ENCODE data around the gene PLXNA1. TPM values are rescaled to one million over a fixed set of nuclear protein-coding genes. Genes with fewer than 3 reads are reported as not detected.

The PLXNA1 gene
- total and polyA plus RNA-seq, 2 experiments from 2014 or later: 11.0 to 73.5 TPM

DNA sequence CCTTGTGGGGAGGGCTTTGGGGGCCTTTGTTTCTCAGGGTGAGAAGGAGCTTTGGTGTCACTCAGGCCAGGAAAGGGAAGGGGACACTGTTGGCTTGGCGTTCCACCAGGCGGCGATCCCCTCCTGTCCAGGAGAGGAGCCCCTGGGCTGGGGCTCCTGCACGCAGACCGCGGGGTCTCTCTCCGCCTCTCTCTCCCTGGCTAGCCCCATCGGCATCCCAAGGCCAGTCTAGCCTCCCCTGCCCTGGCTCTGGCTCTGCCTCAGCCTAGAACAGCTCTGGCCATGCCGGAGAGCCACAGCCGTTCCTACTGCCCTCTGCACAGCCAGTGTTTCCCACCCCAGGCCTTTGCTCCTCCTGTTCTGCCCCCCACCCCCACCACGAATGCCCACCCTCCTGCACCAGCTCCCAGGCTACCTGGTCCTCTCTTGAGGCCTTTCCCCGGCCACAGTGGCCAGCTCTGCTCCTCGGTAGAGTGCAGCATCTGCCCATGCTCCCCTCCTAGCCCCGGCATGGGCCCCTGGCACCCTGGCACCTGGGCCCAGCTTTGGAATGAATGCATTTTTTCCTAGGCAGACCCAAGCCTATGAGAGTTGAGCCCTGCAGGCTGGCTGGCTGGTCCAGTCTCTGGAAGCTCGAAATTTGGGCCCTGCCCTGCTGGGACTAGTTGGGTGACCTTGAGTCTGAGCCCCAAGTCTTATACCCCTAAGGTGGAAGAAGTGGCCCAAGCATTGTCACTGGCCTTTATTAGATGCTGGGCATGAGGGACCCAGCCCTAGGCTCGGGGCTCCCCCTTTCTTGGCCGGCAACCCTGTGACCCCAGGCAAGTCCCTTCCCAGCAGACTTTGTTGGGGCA is 2.4 kb downstream of the PLXNA1 start:
- Histone ChIP-seq H3K4me1 (ENCODE audit: insufficient read depth) (peaks cover 4% of the 10 kb centered on the region), H3K27me3 (ENCODE audit: insufficient read depth) (0 out of 2 replicates have a peak, but pooled peaks cover 10% of the 10 kb centered on the region), H3K27ac (ENCODE audit: low read depth) (no peak overlapping the region), H2AFZ (no peak overlapping the region), H3F3A (replicated peaks; ENCODE audit: low read depth) (no peaks in the 10 kb centered on the region), H3K79me2 (replicated peaks; ENCODE audit: insufficient read depth) (peaks cover 43% of the 10 kb centered on the region), H3K4me2 (peak overlapping the region; percentile 84; the same call in 1 of the 2 replicates), H3K9me2 (ENCODE audit: insufficient read depth) (no peaks in the 10 kb centered on the region), H3K4me3 (peak overlapping the region; percentile 72; the same call in 1 of the 2 replicates), H4K20me1 (replicated peaks; ENCODE audit: insufficient read depth) (peaks cover 3% of the 10 kb centered on the region), H3K36me3 (ENCODE audit: insufficient read depth) (no peaks in the 10 kb centered on the region)
- Mint-ChIP-seq H3K27me3 (ENCODE audit: insufficient read depth, low read depth, poor library complexity) (peaks cover 18% of the 10 kb centered on the region), H3K4me3 (peak overlapping the region; percentile 63; the same call in 2 of the 3 replicates), H3K36me3 (ENCODE audit: low read depth) (peaks cover 6% of the 10 kb centered on the region), H3K9me3 (no peaks in the 10 kb centered on the region), H3K27ac (no peak overlapping the region; the same call in 1 of the 2 replicates), H3K4me1 (peaks cover 6% of the 10 kb centered on the region)
- no peak for DNase-seq (ENCODE audit: low spot score)
- ATAC-seq: peak; percentile 3
- TF ChIP-seq EZH2phosphoT487 (IDR thresholded peaks at IDR 0.05; ENCODE audit: unreplicated experiment): no peak
- TF ChIP-seq, protein P1, sequence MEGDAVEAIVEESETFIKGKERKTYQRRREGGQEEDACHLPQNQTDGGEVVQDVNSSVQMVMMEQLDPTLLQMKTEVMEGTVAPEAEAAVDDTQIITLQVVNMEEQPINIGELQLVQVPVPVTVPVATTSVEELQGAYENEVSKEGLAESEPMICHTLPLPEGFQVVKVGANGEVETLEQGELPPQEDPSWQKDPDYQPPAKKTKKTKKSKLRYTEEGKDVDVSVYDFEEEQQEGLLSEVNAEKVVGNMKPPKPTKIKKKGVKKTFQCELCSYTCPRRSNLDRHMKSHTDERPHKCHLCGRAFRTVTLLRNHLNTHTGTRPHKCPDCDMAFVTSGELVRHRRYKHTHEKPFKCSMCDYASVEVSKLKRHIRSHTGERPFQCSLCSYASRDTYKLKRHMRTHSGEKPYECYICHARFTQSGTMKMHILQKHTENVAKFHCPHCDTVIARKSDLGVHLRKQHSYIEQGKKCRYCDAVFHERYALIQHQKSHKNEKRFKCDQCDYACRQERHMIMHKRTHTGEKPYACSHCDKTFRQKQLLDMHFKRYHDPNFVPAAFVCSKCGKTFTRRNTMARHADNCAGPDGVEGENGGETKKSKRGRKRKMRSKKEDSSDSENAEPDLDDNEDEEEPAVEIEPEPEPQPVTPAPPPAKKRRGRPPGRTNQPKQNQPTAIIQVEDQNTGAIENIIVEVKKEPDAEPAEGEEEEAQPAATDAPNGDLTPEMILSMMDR (conservative IDR thresholded peaks at IDR 0.05; ENCODE audit: low read depth in 2 of 2): peak in 1 of 2 experiments; percentile 32; a peak in 1 of 4 replicates

DNA sequence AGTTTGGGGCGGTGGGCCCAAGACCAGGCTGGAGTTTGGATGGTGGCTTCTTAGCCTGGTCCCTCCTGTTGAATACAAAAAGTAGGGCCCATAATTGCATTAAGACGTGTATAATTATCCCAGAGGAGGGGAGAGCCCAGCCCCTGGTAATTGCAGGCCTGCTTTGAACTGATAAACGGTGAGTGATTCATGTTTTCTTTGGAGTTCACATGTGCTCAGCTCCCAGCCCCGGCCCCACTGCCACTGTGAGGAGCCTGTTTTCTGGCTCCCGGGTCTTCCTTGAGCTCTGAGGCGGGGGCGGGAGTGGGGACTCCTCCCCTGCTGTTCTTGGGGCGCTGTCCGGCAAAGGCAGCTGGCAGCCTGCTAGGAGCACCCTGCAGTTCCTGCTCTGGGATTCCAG is 3.1 kb downstream of the PLXNA1 start:
- Mint-ChIP-seq H3K4me3 (no peak overlapping the region), H3K36me3 (ENCODE audit: low read depth) (peaks cover 6% of the 10 kb centered on the region), H3K27me3 (ENCODE audit: insufficient read depth, low read depth, poor library complexity) (peaks cover 20% of the 10 kb centered on the region), H3K9me3 (no peaks in the 10 kb centered on the region), H3K4me1 (peaks cover 6% of the 10 kb centered on the region), H3K27ac (no peak overlapping the region)
- 0 out of 2 replicates have a peak, but pooled peaks cover 10% of the 10 kb centered on the region for H3K27me3 ChIP-seq (ENCODE audit: insufficient read depth)
- peaks cover 43% of the 10 kb centered on the region for H3K79me2 ChIP-seq (replicated peaks; ENCODE audit: insufficient read depth)
- ATAC-seq (no peak), DNase-seq (ENCODE audit: low spot score) (no peak)
- no peaks in the 10 kb centered on the region for H3K36me3 ChIP-seq (ENCODE audit: insufficient read depth)
- no peak overlapping the region for H3K27ac ChIP-seq (ENCODE audit: low read depth)
- no peak overlapping the region for H3K4me3 ChIP-seq
- no peaks in the 10 kb centered on the region for H3K9me2 ChIP-seq (ENCODE audit: insufficient read depth)
- H2AFZ ChIP-seq: no peak overlapping the region
- peaks cover 4% of the 10 kb centered on the region for H3K4me1 ChIP-seq (ENCODE audit: insufficient read depth)
- H3F3A ChIP-seq (replicated peaks; ENCODE audit: low read depth): no peaks in the 10 kb centered on the region
- peaks cover 3% of the 10 kb centered on the region for H4K20me1 ChIP-seq (replicated peaks; ENCODE audit: insufficient read depth)
- no peak overlapping the region for H3K4me2 ChIP-seq
- TF ChIP-seq, protein P2, sequence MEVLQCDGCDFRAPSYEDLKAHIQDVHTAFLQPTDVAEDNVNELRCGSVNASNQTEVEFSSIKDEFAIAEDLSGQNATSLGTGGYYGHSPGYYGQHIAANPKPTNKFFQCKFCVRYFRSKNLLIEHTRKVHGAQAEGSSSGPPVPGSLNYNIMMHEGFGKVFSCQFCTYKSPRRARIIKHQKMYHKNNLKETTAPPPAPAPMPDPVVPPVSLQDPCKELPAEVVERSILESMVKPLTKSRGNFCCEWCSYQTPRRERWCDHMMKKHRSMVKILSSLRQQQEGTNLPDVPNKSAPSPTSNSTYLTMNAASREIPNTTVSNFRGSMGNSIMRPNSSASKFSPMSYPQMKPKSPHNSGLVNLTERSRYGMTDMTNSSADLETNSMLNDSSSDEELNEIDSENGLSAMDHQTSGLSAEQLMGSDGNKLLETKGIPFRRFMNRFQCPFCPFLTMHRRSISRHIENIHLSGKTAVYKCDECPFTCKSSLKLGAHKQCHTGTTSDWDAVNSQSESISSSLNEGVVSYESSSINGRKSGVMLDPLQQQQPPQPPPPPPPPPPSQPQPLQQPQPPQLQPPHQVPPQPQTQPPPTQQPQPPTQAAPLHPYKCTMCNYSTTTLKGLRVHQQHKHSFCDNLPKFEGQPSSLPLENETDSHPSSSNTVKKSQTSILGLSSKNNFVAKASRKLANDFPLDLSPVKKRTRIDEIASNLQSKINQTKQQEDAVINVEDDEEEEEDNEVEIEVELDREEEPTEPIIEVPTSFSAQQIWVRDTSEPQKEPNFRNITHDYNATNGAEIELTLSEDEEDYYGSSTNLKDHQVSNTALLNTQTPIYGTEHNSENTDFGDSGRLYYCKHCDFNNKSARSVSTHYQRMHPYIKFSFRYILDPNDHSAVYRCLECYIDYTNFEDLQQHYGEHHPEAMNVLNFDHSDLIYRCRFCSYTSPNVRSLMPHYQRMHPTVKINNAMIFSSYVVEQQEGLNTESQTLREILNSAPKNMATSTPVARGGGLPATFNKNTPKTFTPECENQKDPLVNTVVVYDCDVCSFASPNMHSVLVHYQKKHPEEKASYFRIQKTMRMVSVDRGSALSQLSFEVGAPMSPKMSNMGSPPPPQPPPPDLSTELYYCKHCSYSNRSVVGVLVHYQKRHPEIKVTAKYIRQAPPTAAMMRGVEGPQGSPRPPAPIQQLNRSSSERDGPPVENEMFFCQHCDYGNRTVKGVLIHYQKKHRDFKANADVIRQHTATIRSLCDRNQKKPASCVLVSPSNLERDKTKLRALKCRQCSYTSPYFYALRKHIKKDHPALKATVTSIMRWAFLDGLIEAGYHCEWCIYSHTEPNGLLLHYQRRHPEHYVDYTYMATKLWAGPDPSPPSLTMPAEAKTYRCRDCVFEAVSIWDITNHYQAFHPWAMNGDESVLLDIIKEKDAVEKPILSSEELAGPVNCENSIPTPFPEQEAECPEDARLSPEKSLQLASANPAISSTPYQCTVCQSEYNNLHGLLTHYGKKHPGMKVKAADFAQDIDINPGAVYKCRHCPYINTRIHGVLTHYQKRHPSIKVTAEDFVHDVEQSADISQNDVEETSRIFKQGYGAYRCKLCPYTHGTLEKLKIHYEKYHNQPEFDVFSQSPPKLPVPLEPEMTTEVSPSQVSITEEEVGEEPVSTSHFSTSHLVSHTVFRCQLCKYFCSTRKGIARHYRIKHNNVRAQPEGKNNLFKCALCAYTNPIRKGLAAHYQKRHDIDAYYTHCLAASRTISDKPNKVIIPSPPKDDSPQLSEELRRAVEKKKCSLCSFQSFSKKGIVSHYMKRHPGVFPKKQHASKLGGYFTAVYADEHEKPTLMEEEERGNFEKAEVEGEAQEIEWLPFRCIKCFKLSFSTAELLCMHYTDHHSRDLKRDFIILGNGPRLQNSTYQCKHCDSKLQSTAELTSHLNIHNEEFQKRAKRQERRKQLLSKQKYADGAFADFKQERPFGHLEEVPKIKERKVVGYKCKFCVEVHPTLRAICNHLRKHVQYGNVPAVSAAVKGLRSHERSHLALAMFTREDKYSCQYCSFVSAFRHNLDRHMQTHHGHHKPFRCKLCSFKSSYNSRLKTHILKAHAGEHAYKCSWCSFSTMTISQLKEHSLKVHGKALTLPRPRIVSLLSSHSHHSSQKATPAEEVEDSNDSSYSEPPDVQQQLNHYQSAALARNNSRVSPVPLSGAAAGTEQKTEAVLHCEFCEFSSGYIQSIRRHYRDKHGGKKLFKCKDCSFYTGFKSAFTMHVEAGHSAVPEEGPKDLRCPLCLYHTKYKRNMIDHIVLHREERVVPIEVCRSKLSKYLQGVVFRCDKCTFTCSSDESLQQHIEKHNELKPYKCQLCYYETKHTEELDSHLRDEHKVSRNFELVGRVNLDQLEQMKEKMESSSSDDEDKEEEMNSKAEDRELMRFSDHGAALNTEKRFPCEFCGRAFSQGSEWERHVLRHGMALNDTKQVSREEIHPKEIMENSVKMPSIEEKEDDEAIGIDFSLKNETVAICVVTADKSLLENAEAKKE (CRISPR knock-in tag; IDR thresholded peaks at IDR 0.05): no peak
- TF ChIP-seq EZH2 (IDR thresholded peaks at IDR 0.05; ENCODE audit: low read depth, unreplicated experiment): no peak
- TF ChIP-seq, protein P3, sequence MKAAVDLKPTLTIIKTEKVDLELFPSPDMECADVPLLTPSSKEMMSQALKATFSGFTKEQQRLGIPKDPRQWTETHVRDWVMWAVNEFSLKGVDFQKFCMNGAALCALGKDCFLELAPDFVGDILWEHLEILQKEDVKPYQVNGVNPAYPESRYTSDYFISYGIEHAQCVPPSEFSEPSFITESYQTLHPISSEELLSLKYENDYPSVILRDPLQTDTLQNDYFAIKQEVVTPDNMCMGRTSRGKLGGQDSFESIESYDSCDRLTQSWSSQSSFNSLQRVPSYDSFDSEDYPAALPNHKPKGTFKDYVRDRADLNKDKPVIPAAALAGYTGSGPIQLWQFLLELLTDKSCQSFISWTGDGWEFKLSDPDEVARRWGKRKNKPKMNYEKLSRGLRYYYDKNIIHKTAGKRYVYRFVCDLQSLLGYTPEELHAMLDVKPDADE (IDR thresholded peaks at IDR 0.05): no peak
- TF ChIP-seq CREB1 (CRISPR knock-in tag; IDR thresholded peaks at IDR 0.05; ENCODE audit: low read depth): no peak
- TF ChIP-seq STAT1 (IDR thresholded peaks at IDR 0.05; ENCODE audit: unreplicated experiment): no peak

Data from GM23338 (cell line).